SK-N-SH (cell line): ENCODE results near the gene NT5C3A. TPM values are rescaled to one million over a fixed set of nuclear protein-coding genes. Genes with fewer than 3 reads are reported as not detected.

Source experiments
- CTCF ChIA-PET: fragments of 300-600, 350-600 bp; formaldehyde crosslinking; extraction: SDS; loops from one replicate; lab custom pipeline; 2021; lab: Yijun Ruan, JAX
- POLR2A ChIA-PET: fragments of 350-600 bp; sonication (Branson Sonifier 250); formaldehyde crosslinking; extraction: SDS; loops from one replicate; lab custom pipeline; 2020; ENCODE audit warnings: antibody characterized with exemption, inconsistent platforms; lab: Yijun Ruan, JAX
- DNase-seq: peaks from one replicate; pipeline ENCODE4 v3.0.0; 2012
- H2AFZ ChIP-seq: fragments of 200-600 bp; sonication (generic); 2 replicates; pipeline ENCODE4 v1.8.1; 2016; ENCODE audit warnings: antibody characterized with exemption, mild to moderate bottlenecking, low read depth
- H3F3A ChIP-seq: fragments of 200-600 bp; sonication (generic); replicated peaks from 2 replicates; pipeline ENCODE3; 2016; ENCODE audit warnings: antibody characterized with exemption, mild to moderate bottlenecking; ENCODE audit not compliant: insufficient read depth
- H3K27ac ChIP-seq, 2 experiments: fragments of 200-500 bp in 1 of 2; fragments of 200-600 bp in 1 of 2; sonication (Bioruptor generic) in 1 of 2; sonication (generic), shearing (Covaris generic) in 1 of 2; 2 replicates each; pipeline versions ENCODE4 v1.5.1 to v1.6.1; 2014 to 2016; ENCODE audit warnings: low read depth in 2 of 2, inconsistent platforms in 1 of 2, low read length in 1 of 2, mild to moderate bottlenecking in 1 of 2, mixed read lengths in 1 of 2
- H3K27me3 ChIP-seq: fragments of 200-600 bp; sonication (generic), shearing (Covaris generic); 2 replicates; pipeline ENCODE4 v1.6.1; 2016; ENCODE audit warnings: mixed run types; ENCODE audit not compliant: insufficient read depth
- H3K36me3 ChIP-seq, 2 experiments: fragments of 200-500 bp in 1 of 2; fragments of 200-600 bp in 1 of 2; sonication (Bioruptor generic) in 1 of 2; sonication (generic) in 1 of 2; replicated peaks in 1 of 2; 2 replicates each; pipeline versions ENCODE3 to v1.5.1; 2014 to 2016; ENCODE audit warnings: low read length in 1 of 2, mild to moderate bottlenecking in 1 of 2; ENCODE audit not compliant: insufficient read depth in 2 of 2, control insufficient read depth in 1 of 2
- H3K4me1 ChIP-seq, 2 experiments: fragments of 200-500 bp in 1 of 2; fragments of 200-600 bp in 1 of 2; sonication (Bioruptor generic) in 1 of 2; sonication (generic), shearing (Covaris generic) in 1 of 2; 2 replicates each; pipeline versions ENCODE4 v1.5.1 to v1.6.1; 2014 to 2016; ENCODE audit warnings: low read depth in 1 of 2, low read length in 1 of 2, mixed run types in 1 of 2; ENCODE audit not compliant: insufficient read depth in 2 of 2, control insufficient read depth in 1 of 2
- H3K4me2 ChIP-seq: fragments of 200-600 bp; sonication (generic), shearing (Covaris generic); 2 replicates; pipeline ENCODE4 v1.6.1; 2017; ENCODE audit warnings: mixed run types
- H3K4me3 ChIP-seq, 2 experiments: fragments of 200-500 bp in 1 of 2; fragments of 200-600 bp in 1 of 2; sonication (Bioruptor generic) in 1 of 2; sonication (generic), shearing (Covaris generic) in 1 of 2; 2 replicates each; pipeline versions ENCODE4 v1.5.1 to v1.8.1; 2014 to 2016; ENCODE audit warnings: low read depth in 2 of 2, inconsistent platforms in 1 of 2, low read length in 1 of 2, mild to moderate bottlenecking in 1 of 2, mixed read lengths in 1 of 2, moderate library complexity in 1 of 2
- H3K79me2 ChIP-seq: fragments of 200-600 bp; sonication (generic); 2 replicates; pipeline ENCODE4 v1.8.1; 2017; ENCODE audit warnings: mild to moderate bottlenecking; ENCODE audit not compliant: insufficient read depth
- H3K9ac ChIP-seq: fragments of 200-600 bp; sonication (generic); 2 replicates; pipeline ENCODE4 v1.6.1; 2017; ENCODE audit warnings: mixed run types
- H3K9me2 ChIP-seq: fragments of 200-600 bp; sonication (generic); 2 replicates; pipeline ENCODE4 v1.6.1; 2017; ENCODE audit warnings: mixed run types
- H3K9me3 ChIP-seq: fragments of 200-600 bp; sonication (generic); 2 replicates; pipeline ENCODE4 v1.6.1; 2017; ENCODE audit warnings: mixed run types, mild to moderate bottlenecking, moderate library complexity
- H4K20me1 ChIP-seq: fragments of 200-600 bp; sonication (generic); 2 replicates; pipeline ENCODE4 v1.6.1; 2017; ENCODE audit warnings: mild to moderate bottlenecking, mixed run types; ENCODE audit not compliant: insufficient read depth
- CTCF ChIP-seq: fragments of 200-600 bp; sonication (generic); IDR thresholded peaks from 2 replicates; pipeline ENCODE4 v1.6.1; 2017; ENCODE audit warnings: antibody characterized with exemption, mild to moderate bottlenecking, moderate library complexity
- EZH2phosphoT487 ChIP-seq: fragments of 200-600 bp; sonication (generic); IDR thresholded peaks from 2 replicates; pipeline ENCODE4 v1.6.1; 2017; ENCODE audit warnings: low read depth, mixed run types, mild to moderate bottlenecking, antibody characterized with exemption, moderate library complexity, borderline replicate concordance
- FOSL2 ChIP-seq: IDR thresholded peaks from 2 replicates; pipeline ENCODE4 v1.4.0; 2012; ENCODE audit warnings: low read depth, mild to moderate bottlenecking, moderate library complexity, borderline replicate concordance
- FOXJ3 ChIP-seq: sonication (generic); formaldehyde crosslinking; IDR thresholded peaks from 2 replicates; pipeline ENCODE4 v1.5.1; 2020; ENCODE audit warnings: mild to moderate bottlenecking, missing genetic modification reagents
- FOXM1 ChIP-seq: IDR thresholded peaks from 2 replicates; pipeline ENCODE4 v1.4.0; 2012; ENCODE audit warnings: low read depth, mild to moderate bottlenecking
- GABPA ChIP-seq: IDR thresholded peaks from 2 replicates; pipeline ENCODE4 v1.4.0; 2012; ENCODE audit warnings: low read depth, mild to moderate bottlenecking
- GATA2 ChIP-seq: sonication (generic); formaldehyde crosslinking; IDR thresholded peaks from 2 replicates; pipeline ENCODE4 v1.5.0; 2020; ENCODE audit warnings: mild to moderate bottlenecking, missing genetic modification reagents
- IRF3 ChIP-seq: fragments of 150-350 bp; IDR thresholded peaks from 2 replicates; pipeline ENCODE4 v1.6.1; 2016; ENCODE audit warnings: mild to moderate bottlenecking, low read depth, low read length
- MXI1 ChIP-seq: IDR thresholded peaks from 2 replicates; pipeline ENCODE4 v1.6.1; 2012; ENCODE audit warnings: mild to moderate bottlenecking, low read depth, low read length, improper control_type of control experiment
- NFIC ChIP-seq: IDR thresholded peaks from 2 replicates; pipeline ENCODE4 v1.4.0; 2012; ENCODE audit warnings: borderline replicate concordance
- NRF1 ChIP-seq: IDR thresholded peaks from 2 replicates; pipeline ENCODE4 v1.6.1; 2012; ENCODE audit warnings: low read depth, mild to moderate bottlenecking, low read length
- RAD21 ChIP-seq: IDR thresholded peaks from 2 replicates; pipeline ENCODE4 v1.6.1; 2012; ENCODE audit warnings: mild to moderate bottlenecking, low read length
- RCOR1 ChIP-seq: fragments of 150-350 bp; IDR thresholded peaks from 2 replicates; pipeline ENCODE4 v1.6.1; 2017; ENCODE audit warnings: antibody characterized with exemption, low read length
- RFX5 ChIP-seq: IDR thresholded peaks from 2 replicates; pipeline ENCODE4 v1.6.1; 2012; ENCODE audit warnings: mild to moderate bottlenecking, improper control_type of control experiment, low read length
- RXRA ChIP-seq: IDR thresholded peaks from 2 replicates; pipeline ENCODE4 v1.4.0; 2012; ENCODE audit warnings: low read depth, mild to moderate bottlenecking, borderline replicate concordance
- WGBS: methylation state at CpG from one replicate; pipeline ENCODE4 v1.1.6; 2017; ENCODE audit warnings: low lambda C conversion rate; 5-methylcytosine and 5-hydroxymethylcytosine counted together
- polyA plus RNA-seq, 3 experiments: library from polyadenylated mRNA; depleted of rRNA; stranded (reverse); fragments of >200 nt; gene quantifications; 2 replicates each; pipeline ENCODE4 v1.2.3, GENCODE V29; 2012
- TF ChIP-seq, protein P1 (sequence below): IDR thresholded peaks from 2 replicates; pipeline ENCODE4 v1.4.0; 2012; ENCODE audit warnings: low read depth
- TF ChIP-seq, protein P2 (sequence below): IDR thresholded peaks from 2 replicates; pipeline ENCODE4 v1.6.1; 2012; ENCODE audit warnings: mild to moderate bottlenecking, low read depth, low read length, moderate library complexity

Gene NT5C3A
- polyA plus RNA-seq, 1 of the 3 experiments (the other 2 are of a cell fraction) = 13.2 TPM

DNA sequence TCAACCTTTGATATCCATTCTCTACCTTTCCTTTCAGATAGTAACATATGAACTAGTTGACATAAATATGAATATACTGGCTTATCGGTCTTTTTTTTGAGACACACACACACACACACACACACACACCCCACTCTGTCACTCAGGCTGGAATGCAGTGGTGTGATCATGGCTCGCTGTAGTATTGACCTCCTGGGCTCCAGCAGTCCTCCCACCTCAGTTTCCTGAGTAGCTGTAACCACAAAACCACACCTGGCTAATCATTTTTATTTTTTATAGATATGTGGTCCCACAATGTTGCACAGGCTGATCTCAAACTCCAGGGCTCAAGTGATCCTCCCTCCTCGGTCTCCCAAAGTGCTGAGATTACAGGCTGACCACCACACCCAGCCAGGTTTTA lies 14.2 kb upstream of the NT5C3A start:
- no peak overlapping the region for H3K9ac ChIP-seq
- TF ChIP-seq, protein P1, sequence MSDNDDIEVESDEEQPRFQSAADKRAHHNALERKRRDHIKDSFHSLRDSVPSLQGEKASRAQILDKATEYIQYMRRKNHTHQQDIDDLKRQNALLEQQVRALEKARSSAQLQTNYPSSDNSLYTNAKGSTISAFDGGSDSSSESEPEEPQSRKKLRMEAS = no peak
- TF ChIP-seq MXI1 = no peak
- no peak for TF ChIP-seq FOXM1
- no peak for TF ChIP-seq NFIC
- no peak for TF ChIP-seq RCOR1
- TF ChIP-seq RFX5 = no peak
- no peak for TF ChIP-seq IRF3
- no peak for TF ChIP-seq FOXJ3
- TF ChIP-seq RXRA = no peak
- no peak for TF ChIP-seq FOSL2
- no peak for TF ChIP-seq CTCF
- no peak for TF ChIP-seq GABPA
- TF ChIP-seq EZH2phosphoT487 = no peak
- no peak for TF ChIP-seq RAD21
- TF ChIP-seq GATA2 (CRISPR knock-in tag) = no peak
- TF ChIP-seq, protein P2, sequence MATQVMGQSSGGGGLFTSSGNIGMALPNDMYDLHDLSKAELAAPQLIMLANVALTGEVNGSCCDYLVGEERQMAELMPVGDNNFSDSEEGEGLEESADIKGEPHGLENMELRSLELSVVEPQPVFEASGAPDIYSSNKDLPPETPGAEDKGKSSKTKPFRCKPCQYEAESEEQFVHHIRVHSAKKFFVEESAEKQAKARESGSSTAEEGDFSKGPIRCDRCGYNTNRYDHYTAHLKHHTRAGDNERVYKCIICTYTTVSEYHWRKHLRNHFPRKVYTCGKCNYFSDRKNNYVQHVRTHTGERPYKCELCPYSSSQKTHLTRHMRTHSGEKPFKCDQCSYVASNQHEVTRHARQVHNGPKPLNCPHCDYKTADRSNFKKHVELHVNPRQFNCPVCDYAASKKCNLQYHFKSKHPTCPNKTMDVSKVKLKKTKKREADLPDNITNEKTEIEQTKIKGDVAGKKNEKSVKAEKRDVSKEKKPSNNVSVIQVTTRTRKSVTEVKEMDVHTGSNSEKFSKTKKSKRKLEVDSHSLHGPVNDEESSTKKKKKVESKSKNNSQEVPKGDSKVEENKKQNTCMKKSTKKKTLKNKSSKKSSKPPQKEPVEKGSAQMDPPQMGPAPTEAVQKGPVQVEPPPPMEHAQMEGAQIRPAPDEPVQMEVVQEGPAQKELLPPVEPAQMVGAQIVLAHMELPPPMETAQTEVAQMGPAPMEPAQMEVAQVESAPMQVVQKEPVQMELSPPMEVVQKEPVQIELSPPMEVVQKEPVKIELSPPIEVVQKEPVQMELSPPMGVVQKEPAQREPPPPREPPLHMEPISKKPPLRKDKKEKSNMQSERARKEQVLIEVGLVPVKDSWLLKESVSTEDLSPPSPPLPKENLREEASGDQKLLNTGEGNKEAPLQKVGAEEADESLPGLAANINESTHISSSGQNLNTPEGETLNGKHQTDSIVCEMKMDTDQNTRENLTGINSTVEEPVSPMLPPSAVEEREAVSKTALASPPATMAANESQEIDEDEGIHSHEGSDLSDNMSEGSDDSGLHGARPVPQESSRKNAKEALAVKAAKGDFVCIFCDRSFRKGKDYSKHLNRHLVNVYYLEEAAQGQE = no peak
- no peak for TF ChIP-seq NRF1
- no peaks in the 10 kb centered on the region for H3K36me3 ChIP-seq
- H3K4me2 ChIP-seq = no peak overlapping the region
- no peaks in the 10 kb centered on the region; a peak in 1 of 4 replicates for H3K4me1 ChIP-seq
- H3K27ac ChIP-seq = no peak overlapping the region
- H3K4me3 ChIP-seq = no peak overlapping the region
- 0 out of 2 replicates have a peak, but pooled peaks cover 4% of the 10 kb centered on the region for H3K27me3 ChIP-seq
- ChIA-PET POLR2A (no interaction called here), CTCF (interaction anchor here (1.1 to 1.9 kb wide), 2 partner anchors 16 to 31 kb away, joined by 3 to 9 read pairs; no protein-coding TSS in a partner anchor)
- H2AFZ ChIP-seq = no peak overlapping the region
- H3K79me2 ChIP-seq = no peaks in the 10 kb centered on the region
- no peaks in the 10 kb centered on the region for H3K9me3 ChIP-seq
- no peaks in the 10 kb centered on the region for H3F3A ChIP-seq
- DNase-seq = no peak
- WGBS = 37% methylated on average over 3 of the region's 3 CpGs
- H3K9me2 ChIP-seq = no peaks in the 10 kb centered on the region
- H4K20me1 ChIP-seq = no peaks in the 10 kb centered on the region
